ENCODE measurements around the gene DGCR8.

DNA sequence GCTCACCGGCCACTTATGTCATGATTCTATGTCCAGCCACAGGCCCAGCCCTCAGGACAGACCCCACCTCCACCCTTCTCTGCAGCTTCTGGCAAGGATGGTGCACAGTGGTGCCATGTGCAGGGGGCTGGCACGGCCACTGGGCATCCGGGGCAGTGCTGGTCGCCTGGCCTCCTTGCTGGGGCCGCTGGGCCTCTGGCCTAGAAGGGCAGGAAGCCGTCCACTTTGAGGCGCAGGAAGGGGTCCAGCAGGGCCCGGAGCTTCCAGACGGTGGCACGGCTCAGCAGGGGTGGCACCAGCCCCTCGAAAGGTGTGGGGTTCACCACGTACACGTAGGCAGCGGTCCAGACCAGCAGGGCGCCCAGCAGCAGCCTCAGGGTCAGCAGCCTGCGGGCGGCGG, 68.4 kb downstream of the DGCR8 start:
- TF ChIP-seq, protein P1, sequence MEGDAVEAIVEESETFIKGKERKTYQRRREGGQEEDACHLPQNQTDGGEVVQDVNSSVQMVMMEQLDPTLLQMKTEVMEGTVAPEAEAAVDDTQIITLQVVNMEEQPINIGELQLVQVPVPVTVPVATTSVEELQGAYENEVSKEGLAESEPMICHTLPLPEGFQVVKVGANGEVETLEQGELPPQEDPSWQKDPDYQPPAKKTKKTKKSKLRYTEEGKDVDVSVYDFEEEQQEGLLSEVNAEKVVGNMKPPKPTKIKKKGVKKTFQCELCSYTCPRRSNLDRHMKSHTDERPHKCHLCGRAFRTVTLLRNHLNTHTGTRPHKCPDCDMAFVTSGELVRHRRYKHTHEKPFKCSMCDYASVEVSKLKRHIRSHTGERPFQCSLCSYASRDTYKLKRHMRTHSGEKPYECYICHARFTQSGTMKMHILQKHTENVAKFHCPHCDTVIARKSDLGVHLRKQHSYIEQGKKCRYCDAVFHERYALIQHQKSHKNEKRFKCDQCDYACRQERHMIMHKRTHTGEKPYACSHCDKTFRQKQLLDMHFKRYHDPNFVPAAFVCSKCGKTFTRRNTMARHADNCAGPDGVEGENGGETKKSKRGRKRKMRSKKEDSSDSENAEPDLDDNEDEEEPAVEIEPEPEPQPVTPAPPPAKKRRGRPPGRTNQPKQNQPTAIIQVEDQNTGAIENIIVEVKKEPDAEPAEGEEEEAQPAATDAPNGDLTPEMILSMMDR (IDR thresholded peaks at IDR 0.05 in 8 of 11, conservative IDR thresholded peaks at IDR 0.05 in 3 of 11), result no peak
- TF ChIP-seq POLR2AphosphoS5 (IDR thresholded peaks at IDR 0.05), result no peak

Data from spleen (tissue), 7 donors.